ENCODE results near the gene SCAF1. TPM values are rescaled to one million over a fixed set of nuclear protein-coding genes. Genes with fewer than 3 reads are reported as not detected.
A peak's percentile ranks its signal among the peaks of the same experiment; 100 is the strongest.

SCAF1 gene
- total RNA-seq, 1 experiment from 2014 or later, result 129 TPM

GRCh38 chr19:49656456-49657109 lies 14.6 kb downstream of the SCAF1 start:
- H3K4me3 Mint-ChIP-seq (ENCODE audit: low read depth, unreplicated experiment), result no peak overlapping the region
- no peaks in the 10 kb centered on the region for H3K4me1 Mint-ChIP-seq (ENCODE audit: low read depth, unreplicated experiment)
- no peak for TF ChIP-seq CTCF (IDR thresholded peaks at IDR 0.05; ENCODE audit: unreplicated experiment)
- no TSS peak for BruUV-seq (replicated peaks)
- intact Hi-C loops (cut with micrococcal nuclease; ENCODE audit: unreplicated experiment), result no loop called here
- CTCF ChIA-PET, result no interaction called here
- no peak overlapping the region for H3K27ac Mint-ChIP-seq (ENCODE audit: unreplicated experiment)
- no peaks in the 10 kb centered on the region for H3K9me3 Mint-ChIP-seq (ENCODE audit: low read depth, unreplicated experiment)
- DNase-seq, result no peak
- peaks cover 90% of the 10 kb centered on the region for H3K36me3 Mint-ChIP-seq (ENCODE audit: insufficient read depth, unreplicated experiment)
- no peaks in the 10 kb centered on the region for H3K27me3 Mint-ChIP-seq (ENCODE audit: unreplicated experiment)

- CTCF ChIA-PET, result no interaction called here
- no peaks in the 10 kb centered on the region for H3K9me3 Mint-ChIP-seq (ENCODE audit: low read depth, unreplicated experiment)
- peaks cover 94% of the 10 kb centered on the region for H3K36me3 Mint-ChIP-seq (ENCODE audit: insufficient read depth, unreplicated experiment)
- no peak for TF ChIP-seq CTCF (IDR thresholded peaks at IDR 0.05; ENCODE audit: unreplicated experiment)
- H3K4me3 Mint-ChIP-seq (ENCODE audit: low read depth, unreplicated experiment), result no peak overlapping the region
- intact Hi-C loops (cut with micrococcal nuclease; ENCODE audit: unreplicated experiment), result no loop called here
- no peaks in the 10 kb centered on the region for H3K27me3 Mint-ChIP-seq (ENCODE audit: unreplicated experiment)
- no TSS peak for BruUV-seq (replicated peaks)
- no peak for DNase-seq
- no peak overlapping the region for H3K27ac Mint-ChIP-seq (ENCODE audit: unreplicated experiment)
- no peaks in the 10 kb centered on the region for H3K4me1 Mint-ChIP-seq (ENCODE audit: low read depth, unreplicated experiment)
These were observed 15.6 kb downstream of the SCAF1 start for GRCh38 chr19:49657493-49658138.

GRCh38 chr19:49658139-49658517 lies 16.1 kb downstream of the SCAF1 start:
- H3K4me3 Mint-ChIP-seq (ENCODE audit: low read depth, unreplicated experiment), result no peak overlapping the region
- intact Hi-C loops (cut with micrococcal nuclease; ENCODE audit: unreplicated experiment), result no loop called here
- TF ChIP-seq CTCF (IDR thresholded peaks at IDR 0.05; ENCODE audit: unreplicated experiment), result no peak
- H3K27me3 Mint-ChIP-seq (ENCODE audit: unreplicated experiment), result no peaks in the 10 kb centered on the region
- CTCF ChIA-PET, result no interaction called here
- H3K4me1 Mint-ChIP-seq (ENCODE audit: low read depth, unreplicated experiment), result no peaks in the 10 kb centered on the region
- DNase-seq, result no peak
- H3K36me3 Mint-ChIP-seq (ENCODE audit: insufficient read depth, unreplicated experiment), result peaks cover 94% of the 10 kb centered on the region
- H3K9me3 Mint-ChIP-seq (ENCODE audit: low read depth, unreplicated experiment), result no peaks in the 10 kb centered on the region
- BruUV-seq (replicated peaks), result TSS peak; percentile 69
- H3K27ac Mint-ChIP-seq (ENCODE audit: unreplicated experiment), result no peak overlapping the region

GRCh38 chr19:49658566-49659442 lies 16.8 kb downstream of the SCAF1 start:
- Mint-ChIP-seq H3K4me1 (ENCODE audit: low read depth, unreplicated experiment) (no peaks in the 10 kb centered on the region), H3K9me3 (ENCODE audit: low read depth, unreplicated experiment) (no peaks in the 10 kb centered on the region), H3K27me3 (ENCODE audit: unreplicated experiment) (no peaks in the 10 kb centered on the region), H3K36me3 (ENCODE audit: insufficient read depth, unreplicated experiment) (peaks cover 95% of the 10 kb centered on the region), H3K27ac (ENCODE audit: unreplicated experiment) (peak overlapping the region; percentile 42), H3K4me3 (ENCODE audit: low read depth, unreplicated experiment) (no peak overlapping the region)
- no TSS peak for BruUV-seq (replicated peaks)
- intact Hi-C loops (cut with micrococcal nuclease; ENCODE audit: unreplicated experiment), result no loop called here
- CTCF ChIA-PET, result no interaction called here
- no peak for TF ChIP-seq CTCF (IDR thresholded peaks at IDR 0.05; ENCODE audit: unreplicated experiment)
- DNase-seq, result no peak

Measured in Calu3 (cell line).